Stimulated activated CD8-positive, alpha-beta memory T cell treated with anti-CD3 and anti-CD28 coated beads, Interleukin-15, amount 100 ng/mL, for 1 hour (primary cell): Measurements from ENCODE around the gene KRTAP5-4.
"Not testable (repeated sequence)": the region's sequence is repeated elsewhere in the genome, so short reads cannot be mapped to it uniquely, and the experiment has no call there.

Experiments used
- DNase-seq: peaks from one replicate; pipeline ENCODE4 v3.0.0-alpha.2; 2020; ENCODE audit warnings: low read depth

Gene KRTAP5-4

GRCh38 chr11:1622086-1622485, at the start of gene KRTAP5-4:
KRTAP5-4 (minus strand) TSS chr11:1622138; CDS start chr11:1622093, 45 bp downstream.
- no peak for DNase-seq

GRCh38 chr11:1671658-1672057, 49.7 kb upstream of the KRTAP5-4 start:
- DNase-seq = no peak

DNA sequence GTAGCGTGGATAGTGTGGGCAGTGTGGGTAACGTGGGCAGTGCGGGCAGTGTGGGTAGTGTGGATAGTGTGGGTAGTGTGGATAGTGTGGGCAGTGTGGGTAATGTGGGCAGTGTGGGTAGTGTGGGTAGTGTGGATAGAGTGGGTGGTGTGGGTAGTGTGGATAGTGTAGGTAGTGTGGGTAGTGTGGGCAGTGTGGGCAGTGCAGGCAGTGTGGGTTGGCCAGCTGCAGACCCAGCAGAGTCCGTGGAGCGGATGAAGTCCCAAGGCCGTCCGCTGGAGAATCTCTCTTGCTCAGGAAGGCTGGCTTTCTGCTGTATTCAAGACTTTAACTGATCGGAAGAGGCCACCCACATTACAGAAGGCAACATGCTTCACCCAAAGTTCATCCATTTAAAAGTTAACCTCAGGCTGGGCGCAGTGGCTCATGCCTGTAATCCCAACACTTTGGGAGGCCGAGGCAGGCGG, 49.0 kb upstream of the KRTAP5-4 start:
- DNase-seq = no peak

DNA sequence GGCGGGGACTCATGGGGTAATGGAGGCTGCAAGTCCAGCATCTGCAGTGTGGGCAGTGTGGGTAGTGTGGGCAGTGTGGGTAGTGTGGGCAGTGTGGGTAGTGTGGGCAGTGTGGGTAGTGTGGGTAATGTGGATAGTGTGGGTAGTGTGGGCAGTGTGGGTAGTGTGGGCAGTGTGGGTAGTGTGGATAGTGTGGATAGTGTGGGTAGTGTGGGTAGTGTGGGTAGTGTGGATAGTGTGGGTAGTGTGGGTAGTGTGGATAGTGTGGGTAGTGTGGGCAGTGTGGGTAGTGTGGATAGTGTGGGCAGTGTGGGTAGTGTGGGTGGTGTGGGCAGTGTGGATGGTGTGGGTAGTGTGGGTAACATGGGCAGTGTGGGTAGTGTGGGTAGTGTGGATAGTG, 48.5 kb upstream of the KRTAP5-4 start:
- DNase-seq = not testable (repeated sequence)

DNA sequence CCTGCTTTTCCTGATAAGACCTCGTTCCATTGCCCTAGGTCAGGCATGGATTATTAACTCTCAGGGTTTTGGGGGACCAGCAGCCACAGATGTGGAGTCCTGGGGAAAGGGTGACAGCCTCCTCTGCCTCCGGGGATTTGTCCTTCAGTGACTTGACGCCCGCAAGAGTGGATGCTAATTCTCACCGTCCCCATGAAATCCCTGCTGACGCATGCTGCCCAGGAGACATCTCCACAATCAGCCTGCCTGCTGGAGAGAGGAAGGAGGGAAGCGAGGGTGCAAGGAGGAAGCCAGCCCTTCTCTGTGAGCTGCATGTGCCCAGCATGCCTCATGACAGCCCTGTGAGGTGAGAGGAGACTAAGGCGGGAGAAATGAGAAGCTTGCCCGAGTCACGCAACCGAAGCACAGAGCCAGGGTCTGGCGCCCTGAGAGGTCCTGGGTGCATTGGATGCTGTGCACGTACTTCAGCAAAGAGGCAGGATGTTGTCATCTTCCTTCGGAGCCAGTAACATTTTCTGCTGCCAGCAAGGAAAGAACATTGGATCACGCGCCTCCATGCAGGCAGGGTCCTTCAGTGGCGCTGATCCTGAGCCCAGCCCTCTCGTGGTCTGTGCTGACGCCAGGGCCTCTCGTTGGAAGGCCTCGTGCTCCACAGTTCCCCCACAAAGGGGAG, 47.7 kb upstream of the KRTAP5-4 start:
- DNase-seq = no peak

GRCh38 chr11:1668911-1669473, 47.1 kb upstream of the KRTAP5-4 start:
- no peak for DNase-seq

DNA sequence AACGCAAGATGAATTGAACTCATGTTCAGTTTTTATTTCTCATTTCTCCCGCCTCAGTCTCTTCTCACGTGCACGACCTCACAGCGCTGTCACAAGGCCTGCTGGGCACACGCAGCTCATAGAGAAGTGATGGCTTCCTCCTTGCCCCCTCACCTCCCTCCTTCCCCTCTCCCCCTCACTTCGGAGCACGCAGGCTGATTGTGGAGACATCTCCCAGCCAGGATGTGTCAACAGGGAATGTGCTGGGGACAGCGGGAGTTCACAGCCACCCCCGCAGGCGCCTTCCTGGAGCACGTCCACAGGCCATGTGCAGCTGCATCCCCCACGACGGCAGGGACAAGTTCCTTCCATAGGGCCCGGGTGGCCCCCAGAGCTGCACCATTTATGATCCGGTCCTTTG, 46.0 kb upstream of the KRTAP5-4 start:
- no peak for DNase-seq

GRCh38 chr11:1667121-1667850, 45.3 kb upstream of the KRTAP5-4 start:
- DNase-seq = no peak

DNA sequence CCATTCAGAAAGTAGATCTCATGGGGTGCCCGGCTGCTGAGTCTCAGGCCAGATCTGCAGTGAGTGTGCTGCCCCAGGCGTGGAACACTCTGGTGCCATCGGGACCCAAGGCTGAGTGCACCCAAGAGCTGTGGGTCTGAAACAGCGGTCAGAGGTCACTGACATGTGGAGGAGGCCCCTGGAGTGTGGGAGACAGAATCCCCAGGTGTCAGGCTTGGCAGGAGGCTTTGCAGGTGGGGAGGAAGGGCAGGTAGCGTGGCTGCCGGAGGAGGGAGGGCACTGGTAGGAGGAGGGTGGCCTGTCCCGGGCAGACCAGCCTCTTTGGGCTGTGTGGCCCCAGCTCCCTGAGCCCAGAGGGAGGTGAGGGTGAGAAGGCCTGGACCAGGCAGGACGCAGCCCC, 43.4 kb upstream of the KRTAP5-4 start:
- no peak for DNase-seq

DNA sequence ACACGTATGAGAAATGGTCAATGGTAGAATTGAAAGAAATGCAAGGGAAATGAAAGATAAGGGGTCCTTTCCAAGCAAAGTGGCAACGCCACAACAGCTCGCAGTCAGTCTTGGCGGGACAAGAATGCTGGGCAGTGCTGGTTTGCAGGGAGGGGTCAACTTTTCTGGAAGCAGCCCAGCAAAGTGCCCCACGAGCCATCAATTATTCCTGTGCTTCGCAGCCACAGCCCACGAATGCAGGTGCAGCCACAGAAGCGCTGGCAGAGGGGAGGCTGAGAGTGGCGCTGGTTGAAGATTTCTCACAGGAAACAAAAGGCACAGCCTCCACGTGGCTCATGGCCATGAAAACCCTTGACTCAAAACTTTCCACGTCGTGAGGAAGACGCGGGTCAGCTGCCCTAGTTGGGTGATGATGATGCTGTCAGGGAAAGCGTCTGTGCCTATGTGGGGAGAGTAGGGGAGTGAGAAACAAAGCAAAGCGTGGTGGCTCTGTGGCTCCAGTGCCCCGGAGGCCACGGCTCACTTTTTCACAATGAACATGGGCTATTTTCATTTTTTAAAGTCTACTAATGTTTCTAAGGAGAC, 40.9 kb upstream of the KRTAP5-4 start:
- DNase-seq = not testable (repeated sequence)

DNA sequence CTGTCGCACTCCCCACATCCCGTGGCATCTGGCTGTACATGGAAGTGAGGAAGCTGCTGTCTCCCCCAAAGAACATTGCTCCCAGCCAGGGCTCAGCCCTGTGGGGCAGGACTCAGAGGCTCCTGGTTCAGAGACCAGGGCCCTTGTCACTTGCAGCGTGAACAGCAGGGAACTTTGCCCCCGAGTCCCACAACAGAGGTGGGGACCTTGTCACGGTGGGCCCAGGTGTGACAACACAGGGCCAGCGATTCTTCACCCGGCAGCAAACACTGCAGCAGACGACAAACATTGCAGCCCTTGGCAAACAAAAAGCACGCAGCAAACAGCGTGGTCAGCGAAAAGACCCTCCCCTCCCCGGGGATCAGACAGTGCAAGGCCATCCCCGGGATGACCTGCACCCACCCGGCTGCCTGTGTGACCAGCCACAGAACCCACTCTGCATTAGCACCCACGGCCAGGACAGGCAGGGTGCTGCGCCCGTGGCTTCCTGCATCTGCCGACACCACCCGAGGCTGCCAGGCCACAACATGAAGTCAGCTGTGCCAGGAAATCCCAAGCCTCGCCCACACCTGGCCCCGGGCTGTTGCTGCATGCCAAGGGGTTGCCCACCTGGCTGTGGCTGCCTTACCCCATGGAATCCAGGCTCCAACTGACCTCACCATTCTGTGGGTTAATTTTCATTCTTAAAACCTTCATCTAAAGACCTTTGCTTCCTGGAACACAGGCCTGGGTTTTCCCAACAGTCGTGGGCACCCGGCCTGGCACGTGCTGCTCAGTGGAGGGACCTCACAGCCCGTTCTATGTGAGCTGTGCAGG, 39.7 kb upstream of the KRTAP5-4 start:
- not testable (repeated sequence) for DNase-seq

GRCh38 chr11:1660111-1660867, 38.4 kb upstream of the KRTAP5-4 start:
- no peak for DNase-seq

DNA sequence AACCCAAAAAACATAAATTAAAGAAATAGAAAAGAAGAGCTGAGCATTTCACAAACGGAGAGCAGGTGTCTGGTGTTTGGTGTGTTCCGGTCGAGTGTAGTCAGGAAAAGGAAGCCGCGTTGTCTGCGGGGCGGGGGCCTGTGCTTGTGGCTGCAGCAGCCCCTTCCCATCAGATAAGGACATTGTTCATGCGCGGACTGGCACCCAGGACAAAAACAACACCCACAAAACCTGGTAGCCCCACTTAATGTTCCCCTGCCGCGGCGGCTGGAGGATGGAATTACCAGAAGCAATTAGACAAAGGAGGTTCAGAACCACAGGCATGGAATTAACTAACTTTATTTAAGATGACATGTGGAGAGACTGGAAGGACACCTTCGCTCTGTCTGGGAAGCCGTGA, 37.6 kb upstream of the KRTAP5-4 start:
- no peak for DNase-seq

DNA sequence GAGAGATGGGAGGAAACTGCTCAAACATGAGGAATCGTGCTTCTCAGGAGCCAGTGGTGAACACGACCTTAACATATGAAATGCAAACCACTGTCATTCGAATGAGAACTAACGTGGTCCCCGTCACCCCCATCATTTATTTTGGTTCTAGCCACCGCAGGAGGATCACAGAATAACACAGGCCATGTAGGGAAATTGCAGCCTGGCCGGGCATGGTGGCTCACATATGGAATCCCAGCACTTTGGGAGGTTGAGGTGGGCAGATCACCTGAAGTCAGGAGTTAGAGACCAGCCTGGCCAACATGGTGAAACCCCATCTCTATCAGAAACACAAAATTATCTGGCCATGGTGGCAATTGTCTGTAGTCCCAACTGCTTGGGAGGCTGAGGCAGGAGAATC, 34.7 kb upstream of the KRTAP5-4 start:
- DNase-seq = no peak

DNA sequence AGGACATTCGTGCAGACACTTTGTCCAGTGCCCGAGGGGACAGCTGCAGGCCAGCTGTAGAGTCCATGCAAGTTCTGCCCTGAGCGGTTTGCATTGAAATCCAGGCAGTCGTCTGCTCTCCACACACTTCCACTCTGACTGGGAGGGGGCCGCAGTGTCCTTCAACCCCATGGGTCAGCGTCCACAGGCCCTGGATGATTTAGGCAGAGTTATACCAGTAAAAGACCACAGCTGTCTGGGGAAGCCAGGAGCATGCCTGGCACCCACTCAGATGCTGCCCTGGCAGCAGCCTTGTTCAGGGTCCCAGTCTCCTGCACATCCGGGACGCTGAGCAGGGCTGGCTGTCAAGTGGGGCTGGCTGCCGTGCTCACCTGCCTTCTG, 34.1 kb upstream of the KRTAP5-4 start:
- no peak for DNase-seq

- no peak for DNase-seq
Observed at GRCh38 chr11:1655168-1656060, 33.5 kb upstream of the KRTAP5-4 start.

DNA sequence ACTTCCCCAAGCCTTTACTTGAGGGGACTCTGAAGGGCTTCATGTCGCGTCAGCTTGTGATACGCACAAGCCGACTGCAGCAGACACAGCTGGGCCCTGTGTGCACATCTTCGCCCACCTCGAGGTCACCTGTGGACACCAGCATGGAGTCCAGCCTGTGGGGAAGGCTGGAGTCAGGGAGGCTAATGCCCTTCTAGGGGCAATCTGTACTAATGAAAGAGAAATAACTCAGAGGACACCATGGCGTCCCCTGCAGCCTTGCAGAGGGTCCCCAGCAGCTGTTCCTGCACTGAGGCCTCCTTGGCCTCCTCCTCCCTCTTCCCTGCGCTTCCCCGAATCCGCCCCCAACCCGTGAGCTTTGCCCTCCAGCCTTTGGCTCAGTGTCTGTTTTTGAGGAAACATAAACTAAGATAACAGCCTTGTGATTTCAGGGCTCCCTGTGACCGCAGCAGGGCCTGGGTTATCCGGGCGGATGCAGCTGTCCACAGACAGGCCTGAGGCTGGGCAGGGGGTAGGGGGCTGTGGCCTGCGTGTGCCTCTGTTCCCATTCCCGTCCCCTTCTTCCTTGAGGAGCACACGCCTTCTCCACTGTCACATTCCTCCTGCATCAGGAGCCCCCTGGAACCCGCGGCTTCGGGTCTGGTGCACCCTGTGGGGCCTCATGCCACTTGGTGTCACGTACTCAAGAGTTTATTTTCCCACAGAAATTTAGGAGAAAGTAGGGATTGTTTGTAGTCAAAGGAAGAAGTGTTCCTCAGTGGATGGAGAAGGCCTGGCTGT, 32.6 kb upstream of the KRTAP5-4 start:
- no peak for DNase-seq

- no peak for DNase-seq
Observed at GRCh38 chr11:1653541-1654387, 31.8 kb upstream of the KRTAP5-4 start.
